NB4 (cell line): ENCODE measurements around the gene RCCD1.
A peak's percentile ranks its signal among the peaks of the same experiment; 100 is the strongest.

Experiments
- DNase-seq: peaks from one replicate; pipeline ENCODE4 v3.0.0; 2010; ENCODE audit warnings: low read depth
- H3K4me3 ChIP-seq: one replicate; pipeline ENCODE4 v1.5.1; 2011; ENCODE audit warnings: mild to moderate bottlenecking, low read depth, low read length, moderate library complexity
- CTCF ChIP-seq: IDR thresholded peaks from one replicate; pipeline ENCODE4 v1.5.1; 2012; ENCODE audit warnings: low read depth, low read length
- MAX ChIP-seq: IDR thresholded peaks from 2 replicates; pipeline ENCODE4 v1.6.1; 2011; ENCODE audit warnings: low read depth, low read length
- MYC ChIP-seq: IDR thresholded peaks from 2 replicates; pipeline ENCODE4 v1.6.1; 2011; ENCODE audit warnings: low read depth, low read length
- POLR2A ChIP-seq: IDR thresholded peaks from 2 replicates; pipeline ENCODE4 v1.6.1; 2011; ENCODE audit warnings: mild to moderate bottlenecking; ENCODE audit not compliant: insufficient read length; ENCODE audit errors: extremely low read depth

The RCCD1 gene

GRCh38 chr15:90967206-90967605 is 12.5 kb downstream of the RCCD1 start:
- DNase-seq, result no peak
- no peak for TF ChIP-seq MAX
- TF ChIP-seq POLR2A, result no peak
- TF ChIP-seq CTCF, result no peak
- no peak for TF ChIP-seq MYC
- H3K4me3 ChIP-seq, result no peak overlapping the region

GRCh38 chr15:90968434-90968833 is 13.8 kb downstream of the RCCD1 start:
- no peak for TF ChIP-seq POLR2A
- TF ChIP-seq MAX, result no peak
- TF ChIP-seq MYC, result no peak
- TF ChIP-seq CTCF, result no peak
- no peak for DNase-seq
- H3K4me3 ChIP-seq, result no peak overlapping the region

GRCh38 chr15:90970274-90970673 is 15.6 kb downstream of the RCCD1 start:
- TF ChIP-seq MAX (peak; percentile 96), CTCF (no peak), POLR2A (no peak), MYC (peak; percentile 78)
- peak; percentile 81 for DNase-seq
- H3K4me3 ChIP-seq, result no peak overlapping the region

GRCh38 chr15:90972133-90972532 is 17.4 kb downstream of the RCCD1 start:
- DNase-seq, result no peak
- H3K4me3 ChIP-seq, result no peak overlapping the region
- TF ChIP-seq POLR2A, result no peak
- no peak for TF ChIP-seq MYC
- no peak for TF ChIP-seq MAX
- no peak for TF ChIP-seq CTCF

GRCh38 chr15:90974216-90974615 is 19.5 kb downstream of the RCCD1 start:
- TF ChIP-seq POLR2A (no peak), CTCF (no peak), MAX (no peak), MYC (no peak)
- H3K4me3 ChIP-seq, result no peak overlapping the region
- DNase-seq, result no peak

GRCh38 chr15:90979582-90979981 is 24.9 kb downstream of the RCCD1 start:
- no peak for DNase-seq
- TF ChIP-seq MYC (no peak), MAX (no peak), CTCF (no peak), POLR2A (no peak)
- no peak overlapping the region for H3K4me3 ChIP-seq
